ENCODE results near the gene LRRC58.
"Not testable (repeated sequence)": the region's sequence is repeated elsewhere in the genome, so short reads cannot be mapped to it uniquely, and the experiment has no call there.

LRRC58 gene

GRCh38 chr3:120344349-120344748 lies 4.8 kb downstream of the LRRC58 start:
- no peak overlapping the region for H3K4me3 ChIP-seq (ENCODE audit: low read length in 2 of 2)

GRCh38 chr3:120341658-120342346 lies 7.4 kb downstream of the LRRC58 start:
- H3K4me1 ChIP-seq (ENCODE audit: control insufficient read depth in 2 of 2, insufficient read depth in 2 of 2, low read length in 2 of 2): no peaks in the 10 kb centered on the region
- H3K4me3 ChIP-seq (ENCODE audit: low read length in 2 of 2): no peak overlapping the region
- no peak overlapping the region for H3K9ac ChIP-seq (ENCODE audit: low read depth in 1 of 2, low read length in 2 of 2)
- peaks cover 0 to 2% of the 10 kb centered on the region in 2 donors for H3K36me3 ChIP-seq (ENCODE audit: control insufficient read depth in 2 of 2, insufficient read depth in 2 of 2, low read length in 2 of 2)
- no peaks in the 10 kb centered on the region for H3K27me3 ChIP-seq (ENCODE audit: control insufficient read depth in 2 of 2, insufficient read depth in 2 of 2, low read length in 2 of 2)
- no peaks in the 10 kb centered on the region for H3K9me3 ChIP-seq (ENCODE audit: control insufficient read depth in 2 of 2, low read length in 2 of 2)
- no peak overlapping the region for H3K27ac ChIP-seq (ENCODE audit: low read depth in 2 of 2, low read length in 2 of 2)

More at GRCh38 chr3:120344349-120344748, 4.8 kb downstream of the LRRC58 start:
- Histone ChIP-seq H3K4me1 (ENCODE audit: control insufficient read depth in 2 of 2, insufficient read depth in 2 of 2, low read length in 2 of 2) (peaks cover 4 to 8% of the 10 kb centered on the region in 2 donors), H3K9ac (ENCODE audit: low read depth in 1 of 2, low read length in 2 of 2) (no peak overlapping the region), H3K36me3 (ENCODE audit: control insufficient read depth in 2 of 2, insufficient read depth in 2 of 2, low read length in 2 of 2) (peaks cover 0 to 2% of the 10 kb centered on the region in 2 donors), H3K27ac (ENCODE audit: low read depth in 2 of 2, low read length in 2 of 2) (no peak overlapping the region), H3K9me3 (ENCODE audit: control insufficient read depth in 2 of 2, low read length in 2 of 2) (no peaks in the 10 kb centered on the region), H3K27me3 (ENCODE audit: control insufficient read depth in 2 of 2, insufficient read depth in 2 of 2, low read length in 2 of 2) (no peaks in the 10 kb centered on the region)

- no peak overlapping the region for H3K9ac ChIP-seq (ENCODE audit: low read depth in 1 of 2, low read length in 2 of 2)
- no peaks in the 10 kb centered on the region for H3K27me3 ChIP-seq (ENCODE audit: control insufficient read depth in 2 of 2, insufficient read depth in 2 of 2, low read length in 2 of 2)
- H3K9me3 ChIP-seq (ENCODE audit: control insufficient read depth in 2 of 2, low read length in 2 of 2): no peaks in the 10 kb centered on the region
- no peak overlapping the region for H3K27ac ChIP-seq (ENCODE audit: low read depth in 2 of 2, low read length in 2 of 2)
- H3K4me3 ChIP-seq (ENCODE audit: low read length in 2 of 2): no peak overlapping the region
- H3K36me3 ChIP-seq (ENCODE audit: control insufficient read depth in 2 of 2, insufficient read depth in 2 of 2, low read length in 2 of 2): peaks cover 2% of the 10 kb centered on the region in 2 donors
- H3K4me1 ChIP-seq (ENCODE audit: control insufficient read depth in 2 of 2, insufficient read depth in 2 of 2, low read length in 2 of 2): no peaks in the 10 kb centered on the region
Measured at GRCh38 chr3:120339362-120339761, 9.8 kb downstream of the LRRC58 start.

- no peak overlapping the region for H3K9ac ChIP-seq (ENCODE audit: low read depth in 1 of 2, low read length in 2 of 2)
- H3K9me3 ChIP-seq (ENCODE audit: control insufficient read depth in 2 of 2, low read length in 2 of 2): no peaks in the 10 kb centered on the region
- no peaks in the 10 kb centered on the region for H3K4me1 ChIP-seq (ENCODE audit: control insufficient read depth in 2 of 2, insufficient read depth in 2 of 2, low read length in 2 of 2)
- H3K27ac ChIP-seq (ENCODE audit: low read depth in 2 of 2, low read length in 2 of 2): no peak overlapping the region
- no peaks in the 10 kb centered on the region for H3K27me3 ChIP-seq (ENCODE audit: control insufficient read depth in 2 of 2, insufficient read depth in 2 of 2, low read length in 2 of 2)
- no peak overlapping the region for H3K4me3 ChIP-seq (ENCODE audit: low read length in 2 of 2)
- H3K36me3 ChIP-seq (ENCODE audit: control insufficient read depth in 2 of 2, insufficient read depth in 2 of 2, low read length in 2 of 2): peaks cover 2 to 7% of the 10 kb centered on the region in 2 donors
Measured at GRCh38 chr3:120338517-120338916, 10.6 kb downstream of the LRRC58 start.

GRCh38 chr3:120332646-120333045 lies 16.5 kb downstream of the LRRC58 start:
- Histone ChIP-seq H3K9ac (ENCODE audit: low read depth in 1 of 2, low read length in 2 of 2) (no peak overlapping the region), H3K36me3 (ENCODE audit: control insufficient read depth in 2 of 2, insufficient read depth in 2 of 2, low read length in 2 of 2) (peaks cover 17 to 24% of the 10 kb centered on the region in 2 donors), H3K4me1 (ENCODE audit: control insufficient read depth in 2 of 2, insufficient read depth in 2 of 2, low read length in 2 of 2) (no peaks in the 10 kb centered on the region), H3K27me3 (ENCODE audit: control insufficient read depth in 2 of 2, insufficient read depth in 2 of 2, low read length in 2 of 2) (no peaks in the 10 kb centered on the region), H3K9me3 (ENCODE audit: control insufficient read depth in 2 of 2, low read length in 2 of 2) (no peaks in the 10 kb centered on the region), H3K27ac (ENCODE audit: low read depth in 2 of 2, low read length in 2 of 2) (no peak overlapping the region), H3K4me3 (ENCODE audit: low read length in 2 of 2) (no peak overlapping the region)

GRCh38 chr3:120331076-120331475 lies 18.1 kb downstream of the LRRC58 start:
- Histone ChIP-seq H3K4me1 (ENCODE audit: control insufficient read depth in 2 of 2, insufficient read depth in 2 of 2, low read length in 2 of 2) (no peaks in the 10 kb centered on the region), H3K9ac (ENCODE audit: low read depth in 1 of 2, low read length in 2 of 2) (no peak overlapping the region), H3K4me3 (ENCODE audit: low read length in 2 of 2) (no peak overlapping the region), H3K9me3 (ENCODE audit: control insufficient read depth in 2 of 2, low read length in 2 of 2) (no peaks in the 10 kb centered on the region), H3K27me3 (ENCODE audit: control insufficient read depth in 2 of 2, insufficient read depth in 2 of 2, low read length in 2 of 2) (no peaks in the 10 kb centered on the region), H3K27ac (ENCODE audit: low read depth in 2 of 2, low read length in 2 of 2) (no peak overlapping the region), H3K36me3 (ENCODE audit: control insufficient read depth in 2 of 2, insufficient read depth in 2 of 2, low read length in 2 of 2) (peaks cover 17 to 24% of the 10 kb centered on the region in 2 donors)

- Histone ChIP-seq H3K27ac (ENCODE audit: low read depth in 2 of 2, low read length in 2 of 2) (no peak overlapping the region), H3K4me1 (ENCODE audit: control insufficient read depth in 2 of 2, insufficient read depth in 2 of 2, low read length in 2 of 2) (no peaks in the 10 kb centered on the region), H3K4me3 (ENCODE audit: low read length in 2 of 2) (no peak overlapping the region), H3K27me3 (ENCODE audit: control insufficient read depth in 2 of 2, insufficient read depth in 2 of 2, low read length in 2 of 2) (no peaks in the 10 kb centered on the region), H3K9ac (ENCODE audit: low read depth in 1 of 2, low read length in 2 of 2) (no peak overlapping the region), H3K36me3 (ENCODE audit: control insufficient read depth in 2 of 2, insufficient read depth in 2 of 2, low read length in 2 of 2) (peaks cover 15 to 19% of the 10 kb centered on the region in 2 donors), H3K9me3 (ENCODE audit: control insufficient read depth in 2 of 2, low read length in 2 of 2) (no peaks in the 10 kb centered on the region)
Measured at GRCh38 chr3:120326784-120327183, 22.4 kb downstream of the LRRC58 start.

GRCh38 chr3:120324190-120324589 lies 25.0 kb downstream of the LRRC58 start:
- Histone ChIP-seq H3K4me1 (ENCODE audit: control insufficient read depth in 2 of 2, insufficient read depth in 2 of 2, low read length in 2 of 2) (no peaks in the 10 kb centered on the region), H3K9me3 (ENCODE audit: control insufficient read depth in 2 of 2, low read length in 2 of 2) (no peaks in the 10 kb centered on the region), H3K36me3 (ENCODE audit: control insufficient read depth in 2 of 2, insufficient read depth in 2 of 2, low read length in 2 of 2) (peaks cover 2 to 5% of the 10 kb centered on the region in 2 donors), H3K4me3 (ENCODE audit: low read length in 2 of 2) (no peak overlapping the region), H3K27ac (ENCODE audit: low read depth in 2 of 2, low read length in 2 of 2) (no peak overlapping the region), H3K27me3 (ENCODE audit: control insufficient read depth in 2 of 2, insufficient read depth in 2 of 2, low read length in 2 of 2) (no peaks in the 10 kb centered on the region), H3K9ac (ENCODE audit: low read depth in 1 of 2, low read length in 2 of 2) (no peak overlapping the region)

- H3K27me3 ChIP-seq (ENCODE audit: control insufficient read depth in 2 of 2, insufficient read depth in 2 of 2, low read length in 2 of 2); H3K9ac ChIP-seq (ENCODE audit: low read depth in 1 of 2, low read length in 2 of 2); H3K9me3 ChIP-seq (ENCODE audit: control insufficient read depth in 2 of 2, low read length in 2 of 2); H3K4me3 ChIP-seq (ENCODE audit: low read length in 2 of 2); H3K4me1 ChIP-seq (ENCODE audit: control insufficient read depth in 2 of 2, insufficient read depth in 2 of 2, low read length in 2 of 2); H3K27ac ChIP-seq (ENCODE audit: low read depth in 2 of 2, low read length in 2 of 2); H3K36me3 ChIP-seq (ENCODE audit: control insufficient read depth in 2 of 2, insufficient read depth in 2 of 2, low read length in 2 of 2): not testable (repeated sequence)
Measured at GRCh38 chr3:120323761-120324160, 25.4 kb downstream of the LRRC58 start.

- no peak overlapping the region for H3K9ac ChIP-seq (ENCODE audit: low read depth in 1 of 2, low read length in 2 of 2)
- H3K9me3 ChIP-seq (ENCODE audit: control insufficient read depth in 2 of 2, low read length in 2 of 2): no peaks in the 10 kb centered on the region
- no peaks in the 10 kb centered on the region for H3K27me3 ChIP-seq (ENCODE audit: control insufficient read depth in 2 of 2, insufficient read depth in 2 of 2, low read length in 2 of 2)
- H3K27ac ChIP-seq (ENCODE audit: low read depth in 2 of 2, low read length in 2 of 2): no peak overlapping the region
- no peaks in the 10 kb centered on the region for H3K4me1 ChIP-seq (ENCODE audit: control insufficient read depth in 2 of 2, insufficient read depth in 2 of 2, low read length in 2 of 2)
- no peaks in the 10 kb centered on the region for H3K36me3 ChIP-seq (ENCODE audit: control insufficient read depth in 2 of 2, insufficient read depth in 2 of 2, low read length in 2 of 2)
- H3K4me3 ChIP-seq (ENCODE audit: low read length in 2 of 2): no peak overlapping the region
Measured at GRCh38 chr3:120311863-120312794, 37.0 kb downstream of the LRRC58 start.
